Pericardium fibroblast (primary cell): ENCODE data around the gene ZNF324B. TPM values are rescaled to one million over a fixed set of nuclear protein-coding genes. Genes with fewer than 3 reads are reported as not detected.

Experiments
- total RNA-seq: library from RNA; depleted of rRNA; stranded (reverse); fragments of >200 nt; gene quantifications from 2 replicates; pipeline ENCODE4 v1.2.3, GENCODE V29; 2015

Gene ZNF324B
- total RNA-seq = 6.2 and 7.1 TPM in 2 replicates

GRCh38 chr19:58451358-58452101 lies at the start of gene ZNF324B:
Gene ZNF324B (plus strand): TSS chr19:58451622. CDS start chr19:58453702, 2,080 bp downstream.

GRCh38 chr19:58408152-58409009 lies 43.0 kb upstream of the ZNF324B start, which contains the start of gene ZNF584:
Gene ZNF584 (plus strand): TSS chr19:58408649. CDS start chr19:58409148, 499 bp downstream.

GRCh38 chr19:58439576-58440554 lies 11.6 kb upstream of the ZNF324B start, which contains the start of gene ZNF132:
Gene ZNF132 (minus strand): TSS chr19:58440153. CDS start chr19:58439821, 332 bp downstream.

GRCh38 chr19:58466760-58467589 lies 15.6 kb downstream of the ZNF324B start, which contains the start of gene ZNF324:
Gene ZNF324 (plus strand): TSS chr19:58467080. CDS start chr19:58469186, 2,106 bp downstream.

GRCh38 chr19:58475714-58476497 lies 24.5 kb downstream of the ZNF324B start, which contains the start of gene ZNF446:
Gene ZNF446 (plus strand): TSS chr19:58476352. CDS start chr19:58477219, 867 bp downstream.

Other genes starting within 250 kb of the ZNF324B start
- gene ZNF544, start 222.7 kb upstream of the ZNF324B start, total RNA-seq = 21.0 and 23.2 TPM in 2 replicates
- gene ZNF8, start 172.7 kb upstream of the ZNF324B start, total RNA-seq = 4.3 and 6.6 TPM in 2 replicates
- gene ERVK3-1, start 146.2 kb upstream of the ZNF324B start, total RNA-seq = 34.7 and 40.5 TPM in 2 replicates
- 1.9 and 2.0 TPM in 2 replicates for gene ZSCAN22, start 124.6 kb upstream of the ZNF324B start, total RNA-seq
- gene A1BG, start 98.1 kb upstream of the ZNF324B start, total RNA-seq = 16.1 and 31.5 TPM in 2 replicates
- gene ZNF497, start 88.9 kb upstream of the ZNF324B start, total RNA-seq = 0.17 and 0.47 TPM in 2 replicates
- 3.3 and 7.1 TPM in 2 replicates for gene ZNF837, start 70.6 kb upstream of the ZNF324B start, total RNA-seq
- 2,866 and 3,935 TPM in 2 replicates for gene RPS5, start 64.4 kb upstream of the ZNF324B start, total RNA-seq
- 0.09 TPM in 1 of 2 replicates, not detected in the other for gene RNF225, start 56.0 kb upstream of the ZNF324B start, total RNA-seq
- gene ZNF584, start 43.0 kb upstream of the ZNF324B start, total RNA-seq = 9.0 and 18.3 TPM in 2 replicates
- 3.8 and 4.4 TPM in 2 replicates for gene ZNF132, start 11.5 kb upstream of the ZNF324B start, total RNA-seq
- 9.4 and 10.4 TPM in 2 replicates for gene ZNF324, start 15.5 kb downstream of the ZNF324B start, total RNA-seq
- 14.0 and 15.7 TPM in 2 replicates for gene ZNF446, start 24.7 kb downstream of the ZNF324B start, total RNA-seq
- gene SLC27A5, start 60.4 kb downstream of the ZNF324B start, total RNA-seq = 2.8 and 3.0 TPM in 2 replicates
- 15.2 and 15.5 TPM in 2 replicates for gene ZBTB45, start 68.2 kb downstream of the ZNF324B start, total RNA-seq
- 231 and 262 TPM in 2 replicates for gene TRIM28, start 92.4 kb downstream of the ZNF324B start, total RNA-seq
- 106 and 140 TPM in 2 replicates for gene CHMP2A, start 103.5 kb downstream of the ZNF324B start, total RNA-seq
- gene UBE2M, start 107.0 kb downstream of the ZNF324B start, total RNA-seq = 22.0 and 27.4 TPM in 2 replicates
- gene MZF1, start 121.7 kb downstream of the ZNF324B start, total RNA-seq = 11.6 and 18.3 TPM in 2 replicates